GM23248 (cell line): ENCODE results near the gene HK1.

Experiments used
- EZH2 ChIP-seq: fragments of 200-600 bp; sonication (generic); IDR thresholded peaks from 2 replicates; pipeline ENCODE4 v1.6.1; 2018; ENCODE audit warnings: antibody characterized with exemption, mild to moderate bottlenecking; ENCODE audit not compliant: insufficient read depth, poor library complexity, severe bottlenecking
- EZH2phosphoT487 ChIP-seq: fragments of 200-600 bp; sonication (generic); IDR thresholded peaks from 2 replicates; pipeline ENCODE4 v1.6.1; 2018; ENCODE audit warnings: antibody characterized with exemption, moderate library complexity, mild to moderate bottlenecking, low read depth; ENCODE audit not compliant: insufficient read depth

GRCh38 chr10:69242040-69242851 lies 36.0 kb upstream of the HK1 start:
- TF ChIP-seq EZH2phosphoT487 (no peak), EZH2 (no peak)
